ENCODE results near the gene BRCA1.
"Not testable (repeated sequence)": the region's sequence is repeated elsewhere in the genome, so short reads cannot be mapped to it uniquely, and the experiment has no call there.

The BRCA1 gene

GRCh38 chr17:43000894-43001293 lies 124.3 kb downstream of the BRCA1 start:
- DNase-seq = not testable (repeated sequence)

DNA sequence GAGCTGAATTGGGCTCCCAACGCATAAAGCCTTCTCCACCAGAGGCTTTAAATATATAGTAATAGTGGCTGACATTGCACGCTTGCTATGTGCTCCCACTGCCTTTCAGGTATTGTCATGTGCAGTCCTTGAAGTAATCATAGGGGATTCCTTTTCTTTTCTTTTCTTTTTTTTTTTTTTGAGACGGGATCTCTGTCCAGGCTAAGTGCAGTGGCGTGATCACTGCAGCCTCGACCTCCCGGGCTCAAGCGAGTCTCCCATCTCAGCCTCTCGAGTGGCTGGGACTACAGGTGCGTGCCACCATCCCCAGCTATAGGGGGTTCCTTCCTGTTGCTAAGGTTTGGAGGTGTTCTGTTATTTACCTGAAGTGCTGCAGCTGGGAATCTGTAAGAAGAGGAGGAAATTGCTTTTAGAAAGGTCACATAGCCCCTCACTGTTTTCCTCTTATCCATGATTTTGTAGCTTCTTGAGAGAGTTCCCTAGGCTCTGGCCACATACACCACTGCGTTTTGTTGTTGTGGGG lies 126.1 kb downstream of the BRCA1 start:
- DNase-seq = no peak

DNA sequence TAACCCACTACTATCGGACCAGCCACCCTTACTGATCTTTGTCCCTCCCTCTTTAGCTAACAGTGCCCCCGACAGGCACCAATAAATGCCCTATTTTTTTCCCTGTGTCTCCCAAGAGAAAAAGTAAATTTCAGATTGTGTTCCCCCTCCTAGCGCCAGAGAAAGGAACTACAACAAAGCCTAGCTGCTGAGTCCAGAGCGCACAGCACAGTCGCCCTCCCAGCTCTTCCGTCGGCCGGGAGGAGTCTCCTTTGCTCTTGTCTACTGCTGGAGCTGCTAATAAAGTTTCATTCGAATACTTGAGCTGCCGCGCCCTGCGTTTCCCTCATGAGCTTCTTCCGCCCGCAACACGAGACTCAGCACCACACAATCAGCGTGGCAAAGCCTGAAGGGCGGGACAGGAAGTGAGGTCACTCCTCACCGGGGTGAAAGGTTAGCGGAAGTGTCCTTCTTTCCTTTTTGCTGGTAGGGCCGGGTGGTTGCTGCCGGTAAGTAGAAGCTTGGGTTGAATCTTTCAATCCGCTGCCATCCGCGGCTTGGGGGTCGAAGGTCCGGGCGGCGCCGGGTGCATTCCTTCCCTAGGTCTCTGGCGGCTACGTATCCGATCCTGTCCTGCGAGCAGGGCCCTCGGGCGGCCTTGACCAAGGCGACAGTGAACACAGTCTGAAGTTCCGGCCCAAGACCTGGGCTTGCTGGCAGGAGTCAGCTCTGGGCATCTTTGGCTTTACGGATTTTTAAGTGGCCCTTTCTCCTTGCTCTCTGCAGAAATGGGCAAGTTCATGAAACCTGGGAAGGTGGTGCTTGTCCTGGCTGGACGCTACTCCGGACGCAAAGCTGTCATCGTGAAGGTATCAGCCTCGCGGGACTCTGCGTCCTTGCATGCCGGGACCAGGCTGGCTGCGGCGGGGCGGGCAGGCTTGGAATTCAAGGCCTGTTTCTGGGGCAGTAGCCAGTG lies 126.9 kb downstream of the BRCA1 start, which contains the start of gene RPL27:
RPL27 (plus strand) TSS at position 436 of the 955 bp plus-strand sequence; CDS start at position 768, 332 bp downstream.
- DNase-seq = peak; percentile 100

DNA sequence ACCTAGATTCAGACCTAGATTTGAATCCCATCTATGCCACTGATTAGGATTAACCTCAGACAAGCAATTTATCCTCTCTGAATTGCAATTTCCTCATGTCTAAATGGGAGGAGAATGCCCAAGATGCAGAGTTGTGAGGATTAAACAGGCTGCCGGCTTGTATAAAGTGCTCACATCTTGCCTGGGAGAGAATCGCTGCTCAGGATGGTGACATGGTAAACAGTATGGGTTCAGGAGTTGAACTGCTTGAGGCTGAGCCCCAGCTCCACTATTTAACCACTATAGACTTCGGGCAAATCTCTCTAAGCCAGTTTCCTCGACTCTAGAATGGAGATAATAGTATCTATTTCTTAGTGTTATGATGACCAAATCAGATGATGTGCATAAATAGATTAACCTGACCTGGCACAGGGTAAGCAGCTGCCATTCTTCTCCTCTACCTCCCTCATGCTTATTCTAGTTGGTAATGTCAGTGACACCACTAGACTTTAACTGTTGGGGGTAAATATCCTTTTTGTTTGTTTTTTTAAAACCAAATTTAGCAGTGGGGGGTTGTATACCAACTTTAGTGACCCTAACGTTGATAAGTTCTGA lies 127.7 kb downstream of the BRCA1 start:
- no peak for DNase-seq

All from NCI-H2081 (cell line).